Measurements from ENCODE around the gene UTS2B. TPM values are rescaled to one million over a fixed set of nuclear protein-coding genes. Genes with fewer than 3 reads are reported as not detected.

Gene UTS2B
- total RNA-seq, 6 experiments from 2014 or later: 0.38 TPM; not detected in 5

DNA sequence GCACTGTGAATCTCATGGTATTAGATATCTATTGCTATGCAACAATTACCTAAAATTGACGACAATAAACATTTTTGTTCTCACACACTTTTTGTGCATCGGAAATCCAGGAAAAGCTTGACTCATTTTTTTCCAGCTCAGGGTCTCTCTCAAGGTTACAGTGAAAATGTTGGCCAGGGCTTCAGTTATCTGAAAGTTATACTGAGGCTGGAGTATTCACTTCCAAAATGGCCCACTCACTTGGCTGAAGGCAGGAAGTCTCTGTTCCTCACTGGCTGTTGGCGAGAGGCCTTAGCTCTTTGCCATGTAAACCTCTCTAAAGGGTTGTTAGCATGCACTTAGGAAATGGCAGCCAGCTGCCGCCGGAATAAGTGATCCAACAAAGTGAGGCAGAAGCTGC, 89.8 kb downstream of the UTS2B start:
- no peaks in the 10 kb centered on the region for H3K27me3 ChIP-seq
- ATAC-seq (peak in 2 of 4 donors; percentile 51 to 53), DNase-seq (no peak)
- H3K9me3 ChIP-seq: no peaks in the 10 kb centered on the region
- intact Hi-C loops (cut with DNase I): no loop called here
- no peak overlapping the region for H3K4me3 ChIP-seq
- no peaks in the 10 kb centered on the region for H3K36me3 ChIP-seq
- no peak for TF ChIP-seq POLR2A (IDR thresholded peaks at IDR 0.05)
- TF ChIP-seq, protein P1, sequence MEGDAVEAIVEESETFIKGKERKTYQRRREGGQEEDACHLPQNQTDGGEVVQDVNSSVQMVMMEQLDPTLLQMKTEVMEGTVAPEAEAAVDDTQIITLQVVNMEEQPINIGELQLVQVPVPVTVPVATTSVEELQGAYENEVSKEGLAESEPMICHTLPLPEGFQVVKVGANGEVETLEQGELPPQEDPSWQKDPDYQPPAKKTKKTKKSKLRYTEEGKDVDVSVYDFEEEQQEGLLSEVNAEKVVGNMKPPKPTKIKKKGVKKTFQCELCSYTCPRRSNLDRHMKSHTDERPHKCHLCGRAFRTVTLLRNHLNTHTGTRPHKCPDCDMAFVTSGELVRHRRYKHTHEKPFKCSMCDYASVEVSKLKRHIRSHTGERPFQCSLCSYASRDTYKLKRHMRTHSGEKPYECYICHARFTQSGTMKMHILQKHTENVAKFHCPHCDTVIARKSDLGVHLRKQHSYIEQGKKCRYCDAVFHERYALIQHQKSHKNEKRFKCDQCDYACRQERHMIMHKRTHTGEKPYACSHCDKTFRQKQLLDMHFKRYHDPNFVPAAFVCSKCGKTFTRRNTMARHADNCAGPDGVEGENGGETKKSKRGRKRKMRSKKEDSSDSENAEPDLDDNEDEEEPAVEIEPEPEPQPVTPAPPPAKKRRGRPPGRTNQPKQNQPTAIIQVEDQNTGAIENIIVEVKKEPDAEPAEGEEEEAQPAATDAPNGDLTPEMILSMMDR (IDR thresholded peaks at IDR 0.05): no peak
- 86% methylated on average over 4 of the region's 5 CpGs for WGBS (ENCODE audit: insufficient coverage, low coverage, low lambda C conversion rate, missing lambda C conversion rate)
- H3K27ac ChIP-seq: no peak overlapping the region
- no peaks in the 10 kb centered on the region for H3K4me1 ChIP-seq

GRCh38 chr3:191239407-191240031, 90.8 kb downstream of the UTS2B start:
- Histone ChIP-seq H3K4me3 (no peak overlapping the region), H3K27ac (no peak overlapping the region), H3K27me3 (no peaks in the 10 kb centered on the region), H3K36me3 (no peaks in the 10 kb centered on the region), H3K4me1 (no peaks in the 10 kb centered on the region), H3K9me3 (no peaks in the 10 kb centered on the region)
- DNase-seq (no peak), ATAC-seq (peak; percentile 52 to 76 (median 66))
- TF ChIP-seq, protein P1 (IDR thresholded peaks at IDR 0.05): no peak
- no peak for TF ChIP-seq POLR2A (IDR thresholded peaks at IDR 0.05)
- intact Hi-C loops (cut with DNase I): no loop called here
- WGBS (ENCODE audit: insufficient coverage, low coverage, low lambda C conversion rate, missing lambda C conversion rate): 33% methylated on average over 1 of the region's 1 CpG

DNA sequence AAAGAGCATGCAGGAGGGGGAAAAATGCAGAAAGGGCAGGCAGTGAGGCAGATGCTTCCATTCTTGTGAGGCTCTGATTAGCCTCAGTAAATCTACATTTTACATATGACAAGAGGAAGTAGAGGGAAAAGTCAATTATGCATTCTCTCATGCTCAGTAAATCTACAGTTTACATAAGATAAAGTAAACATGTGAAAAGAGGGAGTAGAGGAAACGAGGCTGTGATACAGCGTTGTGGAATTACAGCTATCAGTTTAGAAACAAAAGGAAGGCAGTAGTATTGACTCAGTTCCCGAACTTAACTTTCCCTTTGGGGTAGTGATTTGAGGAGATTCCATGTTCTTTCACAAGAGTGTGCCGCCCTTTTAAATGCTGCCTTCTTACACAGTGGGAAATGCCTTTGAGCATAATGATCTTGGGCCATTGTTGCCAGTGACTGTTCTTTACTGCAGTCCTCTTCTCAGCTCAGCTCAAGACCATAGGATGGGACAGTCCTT, 92.0 kb downstream of the UTS2B start:
- H3K27me3 ChIP-seq: no peaks in the 10 kb centered on the region
- no peaks in the 10 kb centered on the region for H3K36me3 ChIP-seq
- DNase-seq (no peak), ATAC-seq (no peak)
- no peak overlapping the region for H3K4me3 ChIP-seq
- H3K4me1 ChIP-seq: no peaks in the 10 kb centered on the region
- no peaks in the 10 kb centered on the region for H3K9me3 ChIP-seq
- no peak overlapping the region for H3K27ac ChIP-seq
- no peak for TF ChIP-seq POLR2A (IDR thresholded peaks at IDR 0.05)
- TF ChIP-seq, protein P1 (IDR thresholded peaks at IDR 0.05): no peak
- intact Hi-C loops (cut with DNase I): no loop called here
- 26% methylated on average over 3 of the region's 4 CpGs for WGBS (ENCODE audit: insufficient coverage, low coverage, low lambda C conversion rate, missing lambda C conversion rate)

DNA sequence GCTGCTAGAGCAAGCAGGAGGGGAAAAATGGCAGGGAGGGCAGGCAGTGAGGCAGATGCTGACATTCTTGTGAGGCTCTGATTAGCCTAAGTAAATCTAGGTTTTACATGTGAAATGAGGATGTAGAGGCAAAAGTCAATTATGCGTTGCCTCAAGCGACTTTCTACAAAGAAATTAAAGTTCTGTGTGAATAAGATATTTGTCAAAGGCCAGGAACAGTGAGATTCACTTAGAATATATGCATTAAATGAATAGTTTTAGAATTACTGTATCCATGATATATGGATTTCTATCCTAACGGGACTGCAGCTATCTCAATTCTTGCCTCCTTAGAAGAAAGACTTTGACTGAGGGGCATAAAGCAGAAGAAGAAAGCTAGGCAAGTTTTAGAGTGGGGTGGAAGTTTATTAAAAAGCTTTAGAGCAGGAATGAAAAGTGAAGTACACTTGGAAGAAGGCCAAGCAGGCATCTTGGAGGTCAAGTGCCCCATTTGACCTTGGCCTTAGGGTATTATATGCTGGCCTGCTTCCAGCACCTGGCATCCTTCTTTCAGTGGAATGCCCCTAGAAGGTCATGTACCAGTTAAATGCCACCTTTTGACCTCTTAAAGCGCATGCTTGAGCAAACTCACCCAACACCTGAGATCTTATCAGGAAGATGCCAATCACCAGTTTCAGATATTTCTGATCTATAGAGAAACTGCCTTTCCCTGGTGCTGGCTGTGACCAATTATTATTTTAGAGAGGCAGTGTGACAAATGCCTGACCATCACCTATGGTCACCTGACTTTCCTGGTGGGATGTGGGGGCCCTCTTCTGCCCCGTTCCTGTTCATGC, 93.1 kb downstream of the UTS2B start:
- Histone ChIP-seq H3K9me3 (no peaks in the 10 kb centered on the region), H3K4me3 (no peak overlapping the region), H3K27me3 (no peaks in the 10 kb centered on the region), H3K27ac (no peak overlapping the region), H3K4me1 (no peaks in the 10 kb centered on the region), H3K36me3 (no peaks in the 10 kb centered on the region)
- DNase-seq (no peak), ATAC-seq (no peak)
- intact Hi-C loops (cut with DNase I): no loop called here
- TF ChIP-seq, protein P1 (IDR thresholded peaks at IDR 0.05): no peak
- TF ChIP-seq POLR2A (IDR thresholded peaks at IDR 0.05): no peak
- WGBS (ENCODE audit: insufficient coverage, low coverage, low lambda C conversion rate, missing lambda C conversion rate): 95% methylated on average over 4 of the region's 5 CpGs
